NCI-H187 (cell line): ENCODE measurements around the gene CHKB.

Experiments
- DNase-seq, 2 experiments: peaks; one replicate each; lab custom pipeline; 2025; lab: John Stamatoyannopoulos, UW

Gene CHKB

GRCh38 chr22:50597097-50597496, 14.4 kb upstream of the CHKB start:
- no peak for DNase-seq

GRCh38 chr22:50595189-50595588, 12.5 kb upstream of the CHKB start:
- DNase-seq, result no peak

- no peak for DNase-seq
Observed at GRCh38 chr22:50587407-50587806, 4.8 kb upstream of the CHKB start.

GRCh38 chr22:50586416-50586815, 3.8 kb upstream of the CHKB start:
- no peak for DNase-seq

- no peak for DNase-seq
Observed at GRCh38 chr22:50585781-50586180, 3.1 kb upstream of the CHKB start.

- no peak for DNase-seq
Observed at GRCh38 chr22:50585238-50585637, 2.6 kb upstream of the CHKB start.

- DNase-seq, result no peak
Observed at GRCh38 chr22:50584106-50585096, 1.8 kb upstream of the CHKB start.

GRCh38 chr22:50583294-50583861, 729 bp upstream of the CHKB start:
- DNase-seq, result no peak

- DNase-seq, result no peak
Observed at GRCh38 chr22:50581950-50582492, 628 bp downstream of the CHKB start.

- no peak for DNase-seq
Observed at GRCh38 chr22:50581031-50581949, 1.4 kb downstream of the CHKB start.

GRCh38 chr22:50579752-50580151, 2.9 kb downstream of the CHKB start:
- no peak for DNase-seq

GRCh38 chr22:50578776-50579310, 3.8 kb downstream of the CHKB start:
- no peak for DNase-seq

GRCh38 chr22:50577987-50578775, 4.5 kb downstream of the CHKB start, which contains the start of gene CPT1B:
TSS of gene CPT1B (minus strand) at chr22:50578427. CDS start at chr22:50577915, 512 bp downstream.
- DNase-seq, result no peak

- DNase-seq, result no peak
Observed at GRCh38 chr22:50577697-50577986, 5.0 kb downstream of the CHKB start.

- DNase-seq, result no peak
Observed at GRCh38 chr22:50576806-50577696, 5.6 kb downstream of the CHKB start.

GRCh38 chr22:50576070-50576469, 6.6 kb downstream of the CHKB start:
- DNase-seq, result no peak

- no peak for DNase-seq
Observed at GRCh38 chr22:50575426-50575941, 7.2 kb downstream of the CHKB start.

GRCh38 chr22:50574383-50574755, 8.3 kb downstream of the CHKB start:
- no peak for DNase-seq

GRCh38 chr22:50573491-50574382, 8.9 kb downstream of the CHKB start:
- no peak for DNase-seq
